Measurements from ENCODE around the gene PRRT1B. TPM values are rescaled to one million over a fixed set of nuclear protein-coding genes. Genes with fewer than 3 reads are reported as not detected.

Gene PRRT1B
- total RNA-seq, 2 donors from 2014 or later: not detected

- H3K36me3 Mint-ChIP-seq (ENCODE audit: low read depth): peaks cover 36% of the 10 kb centered on the region
Measured at GRCh38 chr9:131516100-131516499, 29.2 kb upstream of the PRRT1B start.

GRCh38 chr9:131516930-131517329 is 28.4 kb upstream of the PRRT1B start:
- peaks cover 45% of the 10 kb centered on the region for H3K36me3 Mint-ChIP-seq (ENCODE audit: low read depth)
- no peaks in the 10 kb centered on the region for H3K27me3 Mint-ChIP-seq
- H3K4me1 Mint-ChIP-seq: no peaks in the 10 kb centered on the region
- no peak for ATAC-seq (replicated peaks)
- H3K4me3 Mint-ChIP-seq: no peak overlapping the region
- H3K9me3 Mint-ChIP-seq: no peaks in the 10 kb centered on the region
- no peak overlapping the region for H3K27ac Mint-ChIP-seq

More at GRCh38 chr9:131516100-131516499, 29.2 kb upstream of the PRRT1B start:
- ATAC-seq (replicated peaks): no peak
- H3K27ac Mint-ChIP-seq: no peak overlapping the region
- H3K27me3 Mint-ChIP-seq: no peaks in the 10 kb centered on the region
- H3K4me3 Mint-ChIP-seq: no peak overlapping the region
- H3K4me1 Mint-ChIP-seq: no peaks in the 10 kb centered on the region
- no peaks in the 10 kb centered on the region for H3K9me3 Mint-ChIP-seq

- ATAC-seq (replicated peaks): no peak
- Mint-ChIP-seq H3K27me3 (no peaks in the 10 kb centered on the region), H3K9me3 (no peaks in the 10 kb centered on the region), H3K4me3 (no peak overlapping the region), H3K27ac (no peak overlapping the region), H3K4me1 (no peaks in the 10 kb centered on the region), H3K36me3 (ENCODE audit: low read depth) (peaks cover 52% of the 10 kb centered on the region)
Measured at GRCh38 chr9:131517761-131518190, 27.5 kb upstream of the PRRT1B start.

GRCh38 chr9:131518553-131518952 is 26.8 kb upstream of the PRRT1B start:
- Mint-ChIP-seq H3K27me3 (no peaks in the 10 kb centered on the region), H3K9me3 (no peaks in the 10 kb centered on the region), H3K4me1 (no peaks in the 10 kb centered on the region), H3K4me3 (no peak overlapping the region), H3K36me3 (ENCODE audit: low read depth) (peaks cover 60% of the 10 kb centered on the region), H3K27ac (no peak overlapping the region)
- ATAC-seq (replicated peaks): no peak

- Mint-ChIP-seq H3K27me3 (no peaks in the 10 kb centered on the region), H3K9me3 (no peaks in the 10 kb centered on the region), H3K27ac (no peak overlapping the region), H3K4me3 (no peak overlapping the region), H3K36me3 (ENCODE audit: low read depth) (peaks cover 74% of the 10 kb centered on the region), H3K4me1 (peaks cover 4% of the 10 kb centered on the region)
- ATAC-seq (replicated peaks): no peak
Measured at GRCh38 chr9:131520503-131520902, 24.8 kb upstream of the PRRT1B start.

- peaks cover 4% of the 10 kb centered on the region for H3K4me1 Mint-ChIP-seq
- H3K27ac Mint-ChIP-seq: no peak overlapping the region
- ATAC-seq (replicated peaks): no peak
- peaks cover 81% of the 10 kb centered on the region for H3K36me3 Mint-ChIP-seq (ENCODE audit: low read depth)
- H3K4me3 Mint-ChIP-seq: no peak overlapping the region
- H3K9me3 Mint-ChIP-seq: no peaks in the 10 kb centered on the region
- no peaks in the 10 kb centered on the region for H3K27me3 Mint-ChIP-seq
Measured at GRCh38 chr9:131521203-131521602, 24.1 kb upstream of the PRRT1B start.

GRCh38 chr9:131521822-131522221 is 23.5 kb upstream of the PRRT1B start:
- Mint-ChIP-seq H3K9me3 (no peaks in the 10 kb centered on the region), H3K27ac (peak overlapping the region; percentile 31), H3K36me3 (ENCODE audit: low read depth) (peaks cover 87% of the 10 kb centered on the region), H3K4me1 (peaks cover 4% of the 10 kb centered on the region), H3K27me3 (no peaks in the 10 kb centered on the region), H3K4me3 (no peak overlapping the region)
- no peak for ATAC-seq (replicated peaks)

DNA sequence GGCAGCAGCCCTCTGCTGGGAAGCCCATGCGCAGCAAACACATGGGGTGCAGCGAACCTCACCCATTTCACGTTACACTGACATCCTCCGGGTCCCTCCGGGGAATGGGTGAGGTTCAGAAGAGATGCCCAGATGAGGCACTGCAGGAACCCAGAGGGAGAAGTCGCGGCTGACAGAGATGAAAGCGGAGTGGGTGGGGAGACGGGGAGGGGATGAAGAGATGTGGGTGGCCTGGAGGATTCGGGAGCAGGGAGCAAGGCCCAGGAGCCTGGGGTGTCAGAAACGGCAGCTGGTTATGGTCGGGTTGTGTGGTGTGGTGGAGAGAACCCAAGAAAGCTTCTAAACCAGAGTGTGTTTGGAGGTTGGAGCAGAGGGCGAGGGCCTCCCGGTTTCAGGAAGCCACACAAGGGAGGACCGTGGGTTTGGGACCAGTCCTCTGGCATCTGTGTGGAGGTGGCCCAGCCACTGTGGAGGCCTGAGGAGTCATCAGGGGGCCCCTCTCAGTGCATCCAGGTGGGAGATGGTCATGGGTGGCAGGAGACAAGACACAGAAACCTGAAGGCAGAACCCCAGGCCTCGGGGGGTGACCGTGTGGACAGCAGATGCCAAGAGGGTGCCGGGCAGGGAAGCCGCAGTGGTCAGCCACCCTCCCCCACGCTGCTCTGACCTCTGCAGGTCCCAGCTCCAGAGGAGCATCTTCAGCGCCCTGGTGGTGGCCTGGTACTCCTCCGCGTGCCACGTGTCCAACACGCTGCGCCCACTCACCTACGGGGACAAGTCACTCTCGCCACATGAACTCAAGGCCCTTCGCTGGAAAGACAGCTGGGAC is 22.9 kb upstream of the PRRT1B start:
- Mint-ChIP-seq H3K4me1 (peaks cover 4% of the 10 kb centered on the region), H3K9me3 (no peaks in the 10 kb centered on the region), H3K36me3 (ENCODE audit: low read depth) (peaks cover 93% of the 10 kb centered on the region), H3K4me3 (no peak overlapping the region), H3K27ac (peak overlapping the region; percentile 31), H3K27me3 (no peaks in the 10 kb centered on the region)
- ATAC-seq (replicated peaks): no peak

DNA sequence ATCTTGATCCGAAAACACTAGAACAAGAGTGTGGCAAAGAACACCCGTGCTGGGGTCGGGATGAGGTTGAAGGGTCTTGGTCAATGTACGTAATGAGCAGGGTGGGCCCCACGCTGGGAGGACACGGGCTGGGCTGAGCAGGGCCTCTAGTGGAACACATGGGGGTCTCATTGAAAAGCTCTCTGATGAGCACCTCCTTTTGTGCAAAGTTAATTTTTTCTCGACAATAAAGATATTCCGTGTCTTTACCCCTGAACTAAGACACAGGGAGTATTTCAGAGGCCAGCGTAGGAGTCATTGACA is 22.3 kb upstream of the PRRT1B start:
- Mint-ChIP-seq H3K27ac (no peak overlapping the region), H3K27me3 (no peaks in the 10 kb centered on the region), H3K36me3 (ENCODE audit: low read depth) (peaks cover 92% of the 10 kb centered on the region), H3K9me3 (no peaks in the 10 kb centered on the region), H3K4me3 (no peak overlapping the region), H3K4me1 (peaks cover 4% of the 10 kb centered on the region)
- no peak for ATAC-seq (replicated peaks)

- Mint-ChIP-seq H3K4me1 (peaks cover 4% of the 10 kb centered on the region), H3K27me3 (no peaks in the 10 kb centered on the region), H3K9me3 (no peaks in the 10 kb centered on the region), H3K36me3 (ENCODE audit: low read depth) (peaks cover 92% of the 10 kb centered on the region), H3K27ac (no peak overlapping the region), H3K4me3 (no peak overlapping the region)
- ATAC-seq (replicated peaks): peak; percentile 11
Measured at GRCh38 chr9:131523451-131524435, 21.6 kb upstream of the PRRT1B start.

DNA sequence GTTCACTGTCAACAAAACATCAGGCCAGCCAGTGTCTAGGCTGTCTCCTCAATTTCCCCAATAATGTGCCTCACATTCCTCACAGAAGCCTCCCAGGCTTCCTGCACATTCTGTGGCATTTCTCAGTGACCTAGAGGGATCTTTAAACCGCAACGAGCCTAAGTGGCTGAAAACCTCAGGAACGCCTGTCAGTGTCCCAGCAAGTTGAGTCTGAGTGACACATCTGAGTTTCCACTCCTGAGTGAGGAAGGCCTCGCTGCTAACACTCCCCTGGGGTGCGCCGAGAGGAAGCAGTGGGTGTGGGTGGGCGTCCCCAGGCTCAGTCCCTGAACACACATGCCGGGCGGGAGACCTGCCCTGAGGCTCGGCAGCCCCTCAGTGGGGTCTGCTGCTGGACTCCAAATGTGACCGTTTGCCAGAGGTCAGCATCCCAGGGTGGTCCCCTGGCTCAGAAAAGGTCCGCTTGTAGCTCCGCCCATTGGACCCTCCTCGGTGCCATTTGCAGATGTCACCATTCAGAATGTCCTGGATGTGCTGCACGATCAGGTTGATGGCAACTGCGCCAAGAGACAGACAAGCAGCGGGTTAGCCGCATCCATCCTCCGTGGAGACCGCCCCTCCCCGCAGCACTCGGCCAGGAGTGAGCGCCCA is 20.5 kb upstream of the PRRT1B start:
- Mint-ChIP-seq H3K27ac (no peak overlapping the region), H3K4me1 (peaks cover 4% of the 10 kb centered on the region), H3K9me3 (no peaks in the 10 kb centered on the region), H3K4me3 (no peak overlapping the region), H3K27me3 (no peaks in the 10 kb centered on the region), H3K36me3 (ENCODE audit: low read depth) (peaks cover 88% of the 10 kb centered on the region)
- ATAC-seq (replicated peaks): no peak

DNA sequence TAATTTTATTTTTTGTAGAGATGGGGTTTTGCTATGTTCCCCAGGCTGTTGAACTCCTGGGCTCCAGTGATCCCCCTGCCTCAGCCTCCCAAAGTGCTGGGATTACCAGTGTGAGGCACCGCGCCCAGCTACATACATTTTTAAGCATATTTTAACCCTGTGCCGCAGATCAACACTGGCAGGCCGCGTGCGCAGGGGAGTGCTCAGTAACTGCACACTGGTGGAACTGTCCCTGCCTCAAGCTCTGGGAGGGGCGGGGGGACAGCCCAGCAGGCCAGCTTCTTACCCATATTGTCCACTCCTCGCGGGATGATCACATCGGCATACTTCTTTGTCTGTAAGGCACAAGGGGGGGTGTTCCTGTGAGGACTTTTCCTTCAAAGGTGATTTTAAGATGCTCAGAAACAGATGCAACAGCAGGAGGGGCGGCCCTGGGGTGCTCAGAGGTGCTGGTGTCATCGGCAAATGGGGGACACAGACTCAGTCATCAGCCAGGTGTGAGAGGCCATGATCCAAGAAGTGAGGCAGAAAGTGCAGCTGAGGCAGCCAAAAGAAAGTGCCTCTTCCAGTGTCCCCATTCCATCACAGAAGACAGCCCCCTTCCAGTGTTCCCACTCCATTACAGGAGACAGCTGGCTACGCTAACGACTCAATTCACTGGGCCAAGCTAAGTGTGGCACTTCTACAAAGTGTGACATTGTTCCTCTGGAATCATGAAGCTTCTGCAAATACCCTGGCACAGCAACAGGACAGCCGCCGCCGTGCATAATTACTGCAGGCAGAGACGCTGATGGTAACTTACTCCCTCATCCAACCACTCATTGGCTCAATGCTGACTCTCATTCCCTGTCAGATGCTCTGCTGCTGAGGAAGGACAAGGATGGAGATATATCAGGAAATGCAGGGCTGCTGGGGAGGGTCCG is 19.4 kb upstream of the PRRT1B start:
- Mint-ChIP-seq H3K36me3 (ENCODE audit: low read depth) (peaks cover 78% of the 10 kb centered on the region), H3K27me3 (no peaks in the 10 kb centered on the region), H3K4me1 (peaks cover 4% of the 10 kb centered on the region), H3K27ac (no peak overlapping the region), H3K4me3 (no peak overlapping the region), H3K9me3 (no peaks in the 10 kb centered on the region)
- ATAC-seq (replicated peaks): no peak

DNA sequence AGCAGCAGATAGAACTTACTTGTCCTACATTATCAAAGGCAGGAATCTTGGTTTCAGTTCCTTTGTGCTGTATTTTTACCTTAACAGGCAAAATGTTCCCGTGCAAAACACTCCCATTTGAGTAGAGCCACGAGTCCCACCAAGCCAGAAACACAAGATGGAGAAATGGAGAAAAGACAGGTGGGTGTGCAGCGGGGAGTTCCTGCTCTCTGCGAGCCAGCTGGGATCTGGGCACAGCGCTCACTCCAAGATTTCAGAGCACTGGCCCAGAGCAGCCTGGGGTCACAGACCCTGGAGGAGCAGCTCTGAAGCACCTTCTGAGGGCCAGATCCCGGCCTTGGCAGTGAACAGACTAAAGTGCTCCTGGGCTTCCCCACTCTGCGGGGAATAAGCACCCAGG is 17.1 kb upstream of the PRRT1B start:
- Mint-ChIP-seq H3K27ac (peak overlapping the region; percentile 52), H3K27me3 (no peaks in the 10 kb centered on the region), H3K36me3 (ENCODE audit: low read depth) (peaks cover 56% of the 10 kb centered on the region), H3K4me1 (peaks cover 4% of the 10 kb centered on the region), H3K4me3 (peak overlapping the region; percentile 13), H3K9me3 (no peaks in the 10 kb centered on the region)
- no peak for ATAC-seq (replicated peaks)
